NT2/D1 (cell line): ENCODE results near the gene PEAK3.

Experiments used
- YY1 ChIP-seq: IDR thresholded peaks from 2 replicates; pipeline ENCODE4 v1.6.1; 2011; ENCODE audit not compliant: insufficient read length, insufficient read depth
- ZNF274 ChIP-seq: IDR thresholded peaks from 2 replicates; pipeline ENCODE4 v1.6.1; 2011; ENCODE audit warnings: mild to moderate bottlenecking, low read depth, low read length

- TF ChIP-seq YY1 (no peak), ZNF274 (no peak)
Measured at GRCh38 chr19:2245273-2245672, 36.7 kb downstream of the PEAK3 start.
